Ovary (tissue), 3 donors: ENCODE data around the gene UPK2.

Experiments used
- EP300 ChIP-seq: sonication (generic); formaldehyde crosslinking; IDR thresholded peaks from one replicate; pipeline ENCODE4 v1.6.1; 2017; ENCODE audit warnings: antibody characterized with exemption
- POLR2A ChIP-seq: fragments of 450-650 bp; IDR thresholded peaks from one replicate; pipeline ENCODE4 v1.6.1; 2017; ENCODE audit warnings: antibody characterized with exemption, mild to moderate bottlenecking, moderate library complexity
- TF ChIP-seq, protein P1 (sequence below), 3 donors: fragments of 450-650 bp in 2 of 3; fragments of 200-600 bp in 1 of 3; IDR thresholded peaks; one replicate each; pipeline versions ENCODE4 v1.5.1 to v1.8.0; 2016 to 2022; ENCODE audit warnings: antibody characterized with exemption in 3 of 3, mild to moderate bottlenecking in 1 of 3
- donor health status: DM: no; HTN: no; CAD: no.

DNA sequence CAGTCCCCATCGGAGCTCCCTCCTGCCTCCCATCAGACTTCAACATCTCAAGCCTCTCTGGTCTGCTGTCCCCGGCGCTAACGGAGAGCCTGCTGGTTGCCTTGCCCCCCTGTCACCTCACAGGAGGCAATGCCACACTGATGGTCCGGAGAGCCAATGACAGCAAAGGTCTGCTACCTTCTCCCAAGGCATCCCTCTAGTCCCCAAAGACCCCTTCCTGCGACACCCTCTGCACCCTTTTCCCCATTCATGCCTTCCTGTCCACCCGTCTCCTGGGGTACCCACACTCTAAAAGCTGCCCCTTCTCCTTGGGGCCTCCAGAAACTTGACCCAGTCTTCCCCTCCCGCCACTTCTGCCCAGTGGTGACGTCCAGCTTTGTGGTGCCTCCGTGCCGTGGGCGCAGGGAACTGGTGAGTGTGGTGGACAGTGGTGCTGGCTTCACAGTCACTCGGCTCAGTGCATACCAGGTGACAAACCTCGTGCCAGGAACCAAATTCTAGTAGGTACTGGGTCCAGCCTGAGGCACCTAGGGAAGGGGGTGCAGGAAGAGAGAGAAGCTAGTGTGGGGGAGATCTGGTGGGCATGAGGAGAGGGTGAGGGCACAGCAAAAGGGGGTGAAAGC lies 860 bp downstream of the UPK2 start:
- TF ChIP-seq, protein P1, sequence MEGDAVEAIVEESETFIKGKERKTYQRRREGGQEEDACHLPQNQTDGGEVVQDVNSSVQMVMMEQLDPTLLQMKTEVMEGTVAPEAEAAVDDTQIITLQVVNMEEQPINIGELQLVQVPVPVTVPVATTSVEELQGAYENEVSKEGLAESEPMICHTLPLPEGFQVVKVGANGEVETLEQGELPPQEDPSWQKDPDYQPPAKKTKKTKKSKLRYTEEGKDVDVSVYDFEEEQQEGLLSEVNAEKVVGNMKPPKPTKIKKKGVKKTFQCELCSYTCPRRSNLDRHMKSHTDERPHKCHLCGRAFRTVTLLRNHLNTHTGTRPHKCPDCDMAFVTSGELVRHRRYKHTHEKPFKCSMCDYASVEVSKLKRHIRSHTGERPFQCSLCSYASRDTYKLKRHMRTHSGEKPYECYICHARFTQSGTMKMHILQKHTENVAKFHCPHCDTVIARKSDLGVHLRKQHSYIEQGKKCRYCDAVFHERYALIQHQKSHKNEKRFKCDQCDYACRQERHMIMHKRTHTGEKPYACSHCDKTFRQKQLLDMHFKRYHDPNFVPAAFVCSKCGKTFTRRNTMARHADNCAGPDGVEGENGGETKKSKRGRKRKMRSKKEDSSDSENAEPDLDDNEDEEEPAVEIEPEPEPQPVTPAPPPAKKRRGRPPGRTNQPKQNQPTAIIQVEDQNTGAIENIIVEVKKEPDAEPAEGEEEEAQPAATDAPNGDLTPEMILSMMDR (IDR thresholded peaks at IDR 0.05): no peak
- no peak for TF ChIP-seq POLR2A
- TF ChIP-seq EP300: no peak
